ENCODE results near the gene AXIN1. TPM values are rescaled to one million over a fixed set of nuclear protein-coding genes. Genes with fewer than 3 reads are reported as not detected.

Gene AXIN1
- total and polyA plus RNA-seq, 9 of the 15 experiments (the other 6 are each of a cell fraction or from before 2014, with no cell fraction given) = 0.42 to 58.0 (median 25.9) TPM

GRCh38 chr16:401468-402348 is 49.2 kb upstream of the AXIN1 start, which contains the start of gene DECR2 (continued):
- TF ChIP-seq ZFP91 (CRISPR knock-in tag; IDR thresholded peaks at IDR 0.05) = no peak
- no peak for TF ChIP-seq ZNF507 (tag; conservative IDR thresholded peaks at IDR 0.05)
- peak; percentile 54 for TF ChIP-seq DPF2 (IDR thresholded peaks at IDR 0.05)
- no peak for TF ChIP-seq TAF7 (tag; IDR thresholded peaks at IDR 0.05)
- no peak for TF ChIP-seq TFE3 (CRISPR knock-in tag; IDR thresholded peaks at IDR 0.05)
- peak; percentile 63 to 67 (median 63) for TF ChIP-seq CTCF (IDR thresholded peaks at IDR 0.05 in 2 of 3, conservative IDR thresholded peaks at IDR 0.05 in 1 of 3; ENCODE audit: insufficient read depth in 2 of 3, low read depth in 1 of 3, low read length in 3 of 3)
- no peak; the same call in 1 of the 2 replicates for TF ChIP-seq MTA3 (IDR thresholded peaks at IDR 0.05; ENCODE audit: borderline replicate concordance)
- peak; percentile 40; the same call in 1 of the 2 replicates for TF ChIP-seq CC2D1A (IDR thresholded peaks at IDR 0.05)
- no peak for TF ChIP-seq SNAPC5 (CRISPR knock-in tag; IDR thresholded peaks at IDR 0.05)
- no peak for TF ChIP-seq ZNF124 (CRISPR knock-in tag; IDR thresholded peaks at IDR 0.05)
- TF ChIP-seq CEBPB (tag; IDR thresholded peaks at IDR 0.05) = no peak
- no peak for TF ChIP-seq BRCA1 (IDR thresholded peaks at IDR 0.05)
- TF ChIP-seq BRCA1 (CRISPR knock-in tag; IDR thresholded peaks at IDR 0.05) = no peak
- no peak for TF ChIP-seq PHF21A (IDR thresholded peaks at IDR 0.05; ENCODE audit: borderline replicate concordance, low read depth)
- peak; percentile 18; the same call in 1 of the 2 replicates for TF ChIP-seq MBD2 (IDR thresholded peaks at IDR 0.05; ENCODE audit: borderline replicate concordance, low read depth)
- peak; percentile 47 for TF ChIP-seq NUFIP1 (IDR thresholded peaks at IDR 0.05; ENCODE audit: partially characterized antibody)
- no peak; the same call in 1 of the 2 replicates for TF ChIP-seq ZNF444 (CRISPR knock-in tag; IDR thresholded peaks at IDR 0.05)
- 0 out of 2 replicates have a peak, but pooled peaks have one; percentile 21 for TF ChIP-seq ZNF143 (CRISPR knock-in tag; IDR thresholded peaks at IDR 0.05)
- TF ChIP-seq ZNF76 (CRISPR knock-in tag; IDR thresholded peaks at IDR 0.05; ENCODE audit: borderline replicate concordance) = no peak
- TF ChIP-seq ZBTB17 (CRISPR knock-in tag; IDR thresholded peaks at IDR 0.05) = peak; percentile 27; the same call in 1 of the 2 replicates
- no peak for TF ChIP-seq RBM25 (IDR thresholded peaks at IDR 0.05; ENCODE audit: low read depth, low read length, severe bottlenecking)
- TF ChIP-seq KDM1A (IDR thresholded peaks at IDR 0.05) = 0 out of 4 replicates have a peak, but pooled peaks of 1 of the 2 experiments have one; percentile 22
- TF ChIP-seq TCF7 (IDR thresholded peaks at IDR 0.05; ENCODE audit: borderline replicate concordance) = no peak
- TF ChIP-seq KAT2B (IDR thresholded peaks at IDR 0.05; ENCODE audit: low read depth, low read length) = no peak

All from K562 (cell line).